CD4-positive, alpha-beta memory T cell (primary cell): ENCODE results near the gene KSR1. TPM values are rescaled to one million over a fixed set of nuclear protein-coding genes. Genes with fewer than 3 reads are reported as not detected.
A peak's percentile ranks its signal among the peaks of the same experiment; 100 is the strongest.

Source experiments
- CTCF ChIA-PET: fragments of 350-600 bp; sonication (Branson Sonifier 250); formaldehyde crosslinking; loops from one replicate; lab custom pipeline; 2021; ENCODE audit warnings: inconsistent platforms; ENCODE audit not compliant: partially characterized antibody; lab: Charles Lee
- POLR2A ChIA-PET: fragments of 350-600 bp; sonication (Branson Sonifier 250); formaldehyde crosslinking; loops from one replicate; lab custom pipeline; 2021; ENCODE audit not compliant: partially characterized antibody; lab: Charles Lee
- DNase-seq, 5 donors: peaks; one replicate each; pipeline versions ENCODE4 v3.0.0 to v3.0.0-alpha.2; 2020 to 2022; ENCODE audit warnings: mixed read lengths in 1 of 5
- H3K27ac ChIP-seq: one replicate; pipeline ENCODE4 v1.7.0; 2013; ENCODE audit warnings: low read depth, low read length
- H3K27me3 ChIP-seq: 2 replicates; pipeline ENCODE4 v1.7.0; 2013; ENCODE audit warnings: mild to moderate bottlenecking, low read length, moderate library complexity; ENCODE audit not compliant: insufficient read depth
- H3K36me3 ChIP-seq: 2 replicates; pipeline ENCODE4 v1.7.0; 2013; ENCODE audit warnings: mild to moderate bottlenecking, low read length, moderate library complexity; ENCODE audit not compliant: insufficient read depth
- H3K4me1 ChIP-seq: 2 replicates; pipeline ENCODE4 v1.7.0; 2013; ENCODE audit warnings: mild to moderate bottlenecking, low read length, moderate library complexity; ENCODE audit not compliant: insufficient read depth
- H3K4me3 ChIP-seq, 2 donors: one replicate each; pipeline ENCODE4 v1.7.0; 2013; ENCODE audit warnings: low read length in 2 of 2, mild to moderate bottlenecking in 1 of 2
- H3K9me3 ChIP-seq, 2 donors: one replicate each; pipeline ENCODE4 v1.7.0; 2013; ENCODE audit warnings: low read length in 2 of 2, control low read depth in 1 of 2; ENCODE audit not compliant: control insufficient read depth in 1 of 2
- H3K27ac Mint-ChIP-seq, 7 donors: one replicate each; pipeline ENCODE4 v1.8.0; 2020 to 2021; ENCODE audit warnings: mixed read lengths in 7 of 7, mild to moderate bottlenecking in 6 of 7, inconsistent platforms in 3 of 7, moderate library complexity in 3 of 7
- H3K27me3 Mint-ChIP-seq, 2 donors: one replicate each; pipeline ENCODE4 v1.8.0; 2020 to 2021; ENCODE audit warnings: mixed read lengths in 2 of 2
- H3K36me3 Mint-ChIP-seq, 2 donors: one replicate each; pipeline ENCODE4 v1.8.0; 2020 to 2021; ENCODE audit warnings: mixed read lengths in 2 of 2, inconsistent platforms in 1 of 2, mild to moderate bottlenecking in 1 of 2
- H3K4me1 Mint-ChIP-seq, 4 donors: one replicate each; pipeline ENCODE4 v1.8.0; 2020 to 2021; ENCODE audit warnings: mixed read lengths in 4 of 4, mild to moderate bottlenecking in 1 of 4
- H3K4me3 Mint-ChIP-seq, 8 donors: one replicate each; pipeline ENCODE4 v1.8.0; 2020 to 2021; ENCODE audit warnings: mixed read lengths in 8 of 8, mild to moderate bottlenecking in 7 of 8, moderate library complexity in 6 of 8, inconsistent platforms in 3 of 8
- H3K9me3 Mint-ChIP-seq, 8 donors: one replicate each; pipeline ENCODE4 v1.8.0; 2020 to 2021; ENCODE audit warnings: mixed read lengths in 8 of 8, mild to moderate bottlenecking in 5 of 8, inconsistent platforms in 3 of 8, moderate library complexity in 1 of 8
- intact Hi-C: fragments of 100-400 bp; cut with micrococcal nuclease; formaldehyde crosslinking; loops from one replicate; pipeline ENCODE4 v1.15.1; 2023
- polyA plus RNA-seq, 2 donors: library from polyadenylated mRNA; unstranded; fragments of 300-500 nt; fragmentation: Illumina TruSeq; gene quantifications; one replicate each; pipeline ENCODE4 v1.2.3, GENCODE V29; 2021
- total RNA-seq, 2 experiments: library from RNA; stranded (reverse); gene quantifications; one replicate each; pipeline ENCODE4 v1.2.3, GENCODE V29; 2021

The KSR1 gene
- total and polyA plus RNA-seq, 4 experiments from 2014 or later, result 0.77 to 40.0 (median 18.7) TPM

GRCh38 chr17:27554911-27555310 lies 98.7 kb downstream of the KSR1 start:
- Histone ChIP-seq H3K4me3 (no peak overlapping the region), H3K9me3 (no peaks in the 10 kb centered on the region), H3K36me3 (peaks cover 3% of the 10 kb centered on the region), H3K27ac (no peak overlapping the region), H3K27me3 (no peaks in the 10 kb centered on the region), H3K4me1 (no peaks in the 10 kb centered on the region)
- ChIA-PET CTCF (no interaction called here), POLR2A (no interaction called here)
- Mint-ChIP-seq H3K9me3 (no peaks in the 10 kb centered on the region), H3K4me1 (peaks cover 0 to 7% (median 2%) of the 10 kb centered on the region in 4 donors), H3K36me3 (peaks cover 38 to 46% of the 10 kb centered on the region in 2 donors), H3K4me3 (no peak overlapping the region), H3K27ac (no peak overlapping the region), H3K27me3 (no peaks in the 10 kb centered on the region)
- DNase-seq, result no peak
- intact Hi-C loops, result no loop called here

DNA sequence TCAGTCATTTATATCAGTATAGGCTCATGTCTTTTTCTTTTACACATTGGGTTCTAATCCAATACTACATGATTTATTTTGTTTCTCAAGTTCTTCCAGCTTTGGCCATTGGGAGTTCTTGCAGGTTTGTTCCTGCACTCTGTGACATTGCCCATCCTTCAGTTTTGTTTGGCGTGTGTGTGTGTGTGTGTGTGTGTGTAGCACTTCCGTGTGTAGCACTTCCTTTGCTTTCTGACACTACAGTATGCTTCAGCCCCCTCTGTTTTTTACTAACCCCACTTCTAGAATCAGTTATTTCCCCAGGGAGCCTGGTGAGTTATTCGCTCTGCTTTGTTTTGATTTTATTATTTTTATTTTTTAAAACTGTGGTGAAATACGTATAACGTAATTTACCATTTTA lies 99.1 kb downstream of the KSR1 start:
- Mint-ChIP-seq H3K9me3 (no peaks in the 10 kb centered on the region), H3K27me3 (no peaks in the 10 kb centered on the region), H3K4me3 (no peak overlapping the region), H3K27ac (peak overlapping the region in 1 of 7 donors; percentile 53), H3K36me3 (peaks cover 38 to 46% of the 10 kb centered on the region in 2 donors), H3K4me1 (peaks cover 0 to 7% (median 2%) of the 10 kb centered on the region in 4 donors)
- CTCF ChIA-PET, result no interaction called here
- H3K27ac ChIP-seq, result no peak overlapping the region
- no peak for DNase-seq
- H3K9me3 ChIP-seq, result no peaks in the 10 kb centered on the region
- intact Hi-C loops, result no loop called here
- POLR2A ChIA-PET, result no interaction called here
- no peaks in the 10 kb centered on the region for H3K4me1 ChIP-seq
- H3K27me3 ChIP-seq, result no peaks in the 10 kb centered on the region
- no peak overlapping the region for H3K4me3 ChIP-seq
- peaks cover 3% of the 10 kb centered on the region for H3K36me3 ChIP-seq

- no peaks in the 10 kb centered on the region for H3K36me3 ChIP-seq
- POLR2A ChIA-PET, result no interaction called here
- Mint-ChIP-seq H3K4me3 (no peak overlapping the region), H3K9me3 (no peaks in the 10 kb centered on the region), H3K27ac (no peak overlapping the region), H3K36me3 (peaks cover 33 to 36% of the 10 kb centered on the region in 2 donors), H3K27me3 (no peaks in the 10 kb centered on the region), H3K4me1 (peaks cover 5 to 9% (median 8%) of the 10 kb centered on the region in 4 donors)
- DNase-seq, result no peak
- H3K27me3 ChIP-seq, result no peaks in the 10 kb centered on the region
- intact Hi-C loops, result no loop called here
- H3K27ac ChIP-seq, result no peak overlapping the region
- H3K4me3 ChIP-seq, result no peak overlapping the region
- H3K9me3 ChIP-seq, result no peaks in the 10 kb centered on the region
- CTCF ChIA-PET, result no interaction called here
- H3K4me1 ChIP-seq, result no peaks in the 10 kb centered on the region
Observed at GRCh38 chr17:27558341-27558740, 102.1 kb downstream of the KSR1 start.

GRCh38 chr17:27558842-27559505 lies 102.7 kb downstream of the KSR1 start:
- Mint-ChIP-seq H3K4me3 (no peak overlapping the region), H3K4me1 (peaks cover 10 to 13% (median 11%) of the 10 kb centered on the region in 4 donors), H3K27me3 (no peaks in the 10 kb centered on the region), H3K9me3 (no peaks in the 10 kb centered on the region), H3K36me3 (peaks cover 33 to 36% of the 10 kb centered on the region in 2 donors), H3K27ac (peak overlapping the region in 1 of 7 donors; percentile 17)
- Histone ChIP-seq H3K36me3 (no peaks in the 10 kb centered on the region), H3K4me3 (no peak overlapping the region), H3K9me3 (no peaks in the 10 kb centered on the region), H3K27ac (no peak overlapping the region), H3K27me3 (no peaks in the 10 kb centered on the region), H3K4me1 (no peaks in the 10 kb centered on the region)
- DNase-seq, result no peak
- ChIA-PET CTCF (no interaction called here), POLR2A (no interaction called here)
- intact Hi-C loops, result no loop called here

DNA sequence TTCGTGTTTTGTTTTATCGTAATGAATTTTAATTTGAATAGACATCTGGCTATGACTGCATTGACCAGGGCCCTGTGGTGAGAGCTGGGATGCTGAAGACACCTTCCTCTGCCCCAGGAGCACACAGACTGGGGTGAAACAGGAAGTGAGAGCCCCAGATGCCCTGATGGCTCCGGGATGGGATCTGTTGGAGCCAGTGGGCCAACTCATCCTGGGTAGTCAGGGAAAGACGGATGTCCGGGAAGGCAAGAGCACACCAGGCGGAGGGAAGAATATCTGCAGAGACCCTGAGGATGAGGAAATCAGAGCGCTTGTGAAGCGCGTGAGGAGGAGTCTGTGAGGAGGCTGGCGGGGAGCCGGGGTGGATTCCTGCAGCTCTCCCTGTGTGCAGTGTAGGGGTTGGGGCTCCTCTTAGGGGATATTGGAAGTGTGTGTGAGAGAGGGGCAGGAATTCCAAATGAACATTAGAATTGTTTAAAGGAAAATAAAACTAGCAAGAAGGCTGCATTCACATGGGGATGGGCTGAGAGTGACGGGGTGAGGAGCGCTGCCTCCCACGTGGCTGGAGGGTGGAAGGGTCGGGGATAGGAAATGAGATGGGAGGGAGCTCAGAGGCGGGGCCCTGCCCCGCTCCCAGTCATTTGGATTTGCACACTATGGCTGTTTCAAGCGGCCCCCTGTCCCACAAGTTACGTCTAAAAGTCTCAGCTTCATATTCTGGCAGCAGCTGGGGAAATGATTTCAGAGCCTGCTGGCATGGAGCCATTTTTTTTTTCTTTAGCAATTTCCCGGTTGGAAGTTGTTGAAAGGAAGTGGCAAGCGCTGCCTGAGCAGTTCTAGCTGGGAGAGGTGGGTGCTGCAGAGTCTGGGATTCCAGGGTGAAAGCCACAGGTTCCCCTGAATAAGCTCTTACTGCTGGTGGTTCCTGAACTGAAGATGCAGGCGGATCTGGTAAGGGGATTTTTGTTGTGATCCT lies 103.5 kb downstream of the KSR1 start:
- peaks cover 32 to 36% of the 10 kb centered on the region in 2 donors for H3K36me3 Mint-ChIP-seq

GRCh38 chr17:27560668-27561067 lies 104.4 kb downstream of the KSR1 start:
- H3K27ac ChIP-seq, result no peak overlapping the region
- Mint-ChIP-seq H3K36me3 (peaks cover 25 to 34% of the 10 kb centered on the region in 2 donors), H3K9me3 (no peaks in the 10 kb centered on the region), H3K27me3 (no peaks in the 10 kb centered on the region), H3K4me1 (peaks cover 10 to 14% (median 11%) of the 10 kb centered on the region in 4 donors), H3K27ac (no peak overlapping the region), H3K4me3 (peak overlapping the region in 1 of 8 donors; percentile 45)
- H3K9me3 ChIP-seq, result no peaks in the 10 kb centered on the region
- no peaks in the 10 kb centered on the region for H3K27me3 ChIP-seq
- intact Hi-C loops, result no loop called here
- no peak for DNase-seq
- no peaks in the 10 kb centered on the region for H3K4me1 ChIP-seq
- ChIA-PET POLR2A (no interaction called here), CTCF (no interaction called here)
- no peaks in the 10 kb centered on the region for H3K36me3 ChIP-seq
- H3K4me3 ChIP-seq, result no peak overlapping the region

More for the DNA sequence above, 103.5 kb downstream of the KSR1 start:
- POLR2A ChIA-PET, result no interaction called here
- intact Hi-C loops, result no loop called here
- Histone ChIP-seq H3K4me3 (no peak overlapping the region), H3K27ac (no peak overlapping the region), H3K4me1 (no peaks in the 10 kb centered on the region), H3K9me3 (no peaks in the 10 kb centered on the region), H3K27me3 (no peaks in the 10 kb centered on the region), H3K36me3 (no peaks in the 10 kb centered on the region)
- Mint-ChIP-seq H3K4me1 (peaks cover 10 to 19% (median 14%) of the 10 kb centered on the region in 4 donors), H3K27me3 (no peaks in the 10 kb centered on the region), H3K9me3 (no peaks in the 10 kb centered on the region), H3K27ac (peak overlapping the region in 3 of 7 donors; percentile 17 to 62 (median 18)), H3K4me3 (no peak overlapping the region)
- CTCF ChIA-PET, result no interaction called here
- DNase-seq, result no peak
